ENCODE data around the gene TRPM6. TPM values are rescaled to one million over a fixed set of nuclear protein-coding genes. Genes with fewer than 3 reads are reported as not detected.
A peak's percentile ranks its signal among the peaks of the same experiment; 100 is the strongest.

TRPM6 gene
- total RNA-seq, 1 donor from 2014 or later, result 0.10 TPM

GRCh38 chr9:74753650-74754049, 134.1 kb downstream of the TRPM6 start:
- Mint-ChIP-seq H3K27ac (no peak overlapping the region), H3K9me3 (ENCODE audit: low read depth) (no peaks in the 10 kb centered on the region), H3K27me3 (no peaks in the 10 kb centered on the region), H3K4me3 (ENCODE audit: low read depth) (no peak overlapping the region), H3K4me1 (ENCODE audit: low read depth) (peaks cover 2% of the 10 kb centered on the region), H3K36me3 (ENCODE audit: insufficient read depth) (no peaks in the 10 kb centered on the region)
- TF ChIP-seq CTCF (IDR thresholded peaks at IDR 0.05; ENCODE audit: unreplicated experiment), result no peak
- no peak for DNase-seq (ENCODE audit: low spot score, unreplicated experiment)

- Mint-ChIP-seq H3K9me3 (ENCODE audit: low read depth) (no peaks in the 10 kb centered on the region), H3K27ac (no peak overlapping the region), H3K4me3 (ENCODE audit: low read depth) (no peak overlapping the region), H3K27me3 (peaks cover 3% of the 10 kb centered on the region), H3K4me1 (ENCODE audit: low read depth) (no peaks in the 10 kb centered on the region), H3K36me3 (ENCODE audit: insufficient read depth) (no peaks in the 10 kb centered on the region)
- no peak for TF ChIP-seq CTCF (IDR thresholded peaks at IDR 0.05; ENCODE audit: unreplicated experiment)
- no peak for DNase-seq (ENCODE audit: low spot score, unreplicated experiment)
Measured at GRCh38 chr9:74748966-74749365, 138.8 kb downstream of the TRPM6 start.

GRCh38 chr9:74742792-74743730, 144.7 kb downstream of the TRPM6 start:
- DNase-seq (ENCODE audit: low spot score, unreplicated experiment), result no peak
- Mint-ChIP-seq H3K27me3 (peaks cover 6% of the 10 kb centered on the region), H3K9me3 (ENCODE audit: low read depth) (no peaks in the 10 kb centered on the region), H3K27ac (no peak overlapping the region), H3K4me3 (ENCODE audit: low read depth) (no peak overlapping the region), H3K36me3 (ENCODE audit: insufficient read depth) (no peaks in the 10 kb centered on the region), H3K4me1 (ENCODE audit: low read depth) (no peaks in the 10 kb centered on the region)
- peak; percentile 77 for TF ChIP-seq CTCF (IDR thresholded peaks at IDR 0.05; ENCODE audit: unreplicated experiment)

- H3K4me3 Mint-ChIP-seq (ENCODE audit: low read depth), result no peak overlapping the region
- TF ChIP-seq CTCF (IDR thresholded peaks at IDR 0.05; ENCODE audit: unreplicated experiment), result no peak
- DNase-seq (ENCODE audit: low spot score, unreplicated experiment), result no peak
- no peaks in the 10 kb centered on the region for H3K4me1 Mint-ChIP-seq (ENCODE audit: low read depth)
- no peaks in the 10 kb centered on the region for H3K9me3 Mint-ChIP-seq (ENCODE audit: low read depth)
- peaks cover 6% of the 10 kb centered on the region for H3K27me3 Mint-ChIP-seq
- H3K27ac Mint-ChIP-seq, result no peak overlapping the region
- no peaks in the 10 kb centered on the region for H3K36me3 Mint-ChIP-seq (ENCODE audit: insufficient read depth)
Measured at GRCh38 chr9:74742191-74742790, 145.4 kb downstream of the TRPM6 start.

GRCh38 chr9:74736646-74737045, 151.1 kb downstream of the TRPM6 start:
- Mint-ChIP-seq H3K27ac (no peak overlapping the region), H3K36me3 (ENCODE audit: insufficient read depth) (no peaks in the 10 kb centered on the region), H3K27me3 (no peaks in the 10 kb centered on the region), H3K4me3 (ENCODE audit: low read depth) (no peak overlapping the region), H3K4me1 (ENCODE audit: low read depth) (no peaks in the 10 kb centered on the region), H3K9me3 (ENCODE audit: low read depth) (no peaks in the 10 kb centered on the region)
- no peak for DNase-seq (ENCODE audit: low spot score, unreplicated experiment)
- TF ChIP-seq CTCF (IDR thresholded peaks at IDR 0.05; ENCODE audit: unreplicated experiment), result no peak
